Parathyroid adenoma (tissue), 2 donors: ENCODE results near the gene ABCC4.

Experiments
- H2AFZ ChIP-seq: fragments of 300-600 bp; sonication (generic); one replicate; pipeline ENCODE4 v1.7.0; 2017; ENCODE audit warnings: antibody characterized with exemption, mild to moderate bottlenecking
- H3K27ac ChIP-seq: fragments of 300-600 bp; sonication (generic); one replicate; pipeline ENCODE4 v1.7.0; 2017
- H3K27me3 ChIP-seq: fragments of 300-600 bp; sonication (generic); one replicate; pipeline ENCODE4 v1.7.0; 2017; ENCODE audit warnings: low read length; ENCODE audit not compliant: control insufficient read depth, insufficient read depth
- H3K36me3 ChIP-seq: fragments of 300-600 bp; sonication (generic); one replicate; pipeline ENCODE4 v1.7.0; 2017; ENCODE audit warnings: low read length; ENCODE audit not compliant: control insufficient read depth, insufficient read depth
- H3K4me1 ChIP-seq: fragments of 300-600 bp; sonication (generic); one replicate; pipeline ENCODE4 v1.7.0; 2017; ENCODE audit warnings: control low read depth
- H3K4me2 ChIP-seq: fragments of 300-600 bp; sonication (generic); one replicate; pipeline ENCODE4 v1.7.0; 2017; ENCODE audit warnings: low read length
- H3K4me3 ChIP-seq: fragments of 300-600 bp; sonication (generic); one replicate; pipeline ENCODE4 v1.7.0; 2017; ENCODE audit warnings: low read depth, low read length
- H3K79me2 ChIP-seq: fragments of 300-600 bp; sonication (generic); one replicate; pipeline ENCODE4 v1.7.0; 2017; ENCODE audit warnings: control low read depth
- H3K9ac ChIP-seq: fragments of 300-600 bp; sonication (generic); one replicate; pipeline ENCODE4 v1.7.0; 2017; ENCODE audit warnings: mild to moderate bottlenecking
- H3K9me3 ChIP-seq: fragments of 300-600 bp; sonication (generic); one replicate; pipeline ENCODE4 v1.7.0; 2017; ENCODE audit warnings: low read length; ENCODE audit not compliant: control insufficient read depth
- TF ChIP-seq, protein P1 (sequence below): fragments of 300-600 bp; sonication (generic); IDR thresholded peaks from one replicate; pipeline ENCODE4 v1.7.0; 2017; ENCODE audit warnings: antibody characterized with exemption, mild to moderate bottlenecking
- donor health status: primary hyperparathyroidism.

Gene ABCC4

DNA sequence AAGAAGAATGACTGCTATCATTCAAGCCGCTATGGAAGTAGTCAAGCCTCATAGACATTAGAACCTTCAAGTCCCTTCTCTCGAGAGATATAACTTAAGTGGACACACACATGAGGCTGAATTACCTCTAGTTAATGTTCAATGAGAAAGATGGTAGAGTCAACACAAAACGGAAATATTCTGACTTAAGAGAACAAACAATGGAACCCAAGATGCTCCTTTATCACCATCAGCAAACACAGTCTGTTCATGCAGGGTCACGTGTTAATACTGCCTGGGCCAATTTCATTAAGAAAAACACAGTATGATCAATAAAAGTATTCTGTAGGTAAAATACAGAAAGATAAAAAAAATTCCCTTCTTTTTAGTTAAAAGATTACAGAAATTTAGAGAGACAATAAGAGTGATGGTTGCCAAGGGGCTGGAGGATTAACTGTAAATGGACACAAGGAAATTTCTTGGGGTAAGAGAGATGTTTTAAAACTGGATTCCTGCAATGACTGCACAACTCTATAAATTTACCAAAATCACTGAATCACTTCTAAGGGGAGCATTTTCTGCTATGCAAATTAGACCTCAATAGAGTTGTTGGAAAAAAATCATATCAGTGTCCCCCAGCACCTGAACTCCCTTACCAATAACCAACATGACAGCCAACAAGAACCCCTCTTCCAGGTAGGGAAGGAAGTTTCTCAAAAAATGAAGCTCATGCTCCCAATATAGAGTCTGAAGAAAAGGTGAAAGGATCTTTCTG lies 256.6 kb downstream of the ABCC4 start:
- no peak overlapping the region for H3K27ac ChIP-seq
- H3K4me3 ChIP-seq: no peak overlapping the region
- H3K4me2 ChIP-seq: no peak overlapping the region
- no peak overlapping the region for H3K9ac ChIP-seq
- no peaks in the 10 kb centered on the region for H3K36me3 ChIP-seq
- no peaks in the 10 kb centered on the region for H3K9me3 ChIP-seq
- TF ChIP-seq, protein P1, sequence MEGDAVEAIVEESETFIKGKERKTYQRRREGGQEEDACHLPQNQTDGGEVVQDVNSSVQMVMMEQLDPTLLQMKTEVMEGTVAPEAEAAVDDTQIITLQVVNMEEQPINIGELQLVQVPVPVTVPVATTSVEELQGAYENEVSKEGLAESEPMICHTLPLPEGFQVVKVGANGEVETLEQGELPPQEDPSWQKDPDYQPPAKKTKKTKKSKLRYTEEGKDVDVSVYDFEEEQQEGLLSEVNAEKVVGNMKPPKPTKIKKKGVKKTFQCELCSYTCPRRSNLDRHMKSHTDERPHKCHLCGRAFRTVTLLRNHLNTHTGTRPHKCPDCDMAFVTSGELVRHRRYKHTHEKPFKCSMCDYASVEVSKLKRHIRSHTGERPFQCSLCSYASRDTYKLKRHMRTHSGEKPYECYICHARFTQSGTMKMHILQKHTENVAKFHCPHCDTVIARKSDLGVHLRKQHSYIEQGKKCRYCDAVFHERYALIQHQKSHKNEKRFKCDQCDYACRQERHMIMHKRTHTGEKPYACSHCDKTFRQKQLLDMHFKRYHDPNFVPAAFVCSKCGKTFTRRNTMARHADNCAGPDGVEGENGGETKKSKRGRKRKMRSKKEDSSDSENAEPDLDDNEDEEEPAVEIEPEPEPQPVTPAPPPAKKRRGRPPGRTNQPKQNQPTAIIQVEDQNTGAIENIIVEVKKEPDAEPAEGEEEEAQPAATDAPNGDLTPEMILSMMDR: no peak
- H3K4me1 ChIP-seq: no peaks in the 10 kb centered on the region
- H2AFZ ChIP-seq: no peak overlapping the region
- H3K79me2 ChIP-seq: no peaks in the 10 kb centered on the region
- H3K27me3 ChIP-seq: no peaks in the 10 kb centered on the region

DNA sequence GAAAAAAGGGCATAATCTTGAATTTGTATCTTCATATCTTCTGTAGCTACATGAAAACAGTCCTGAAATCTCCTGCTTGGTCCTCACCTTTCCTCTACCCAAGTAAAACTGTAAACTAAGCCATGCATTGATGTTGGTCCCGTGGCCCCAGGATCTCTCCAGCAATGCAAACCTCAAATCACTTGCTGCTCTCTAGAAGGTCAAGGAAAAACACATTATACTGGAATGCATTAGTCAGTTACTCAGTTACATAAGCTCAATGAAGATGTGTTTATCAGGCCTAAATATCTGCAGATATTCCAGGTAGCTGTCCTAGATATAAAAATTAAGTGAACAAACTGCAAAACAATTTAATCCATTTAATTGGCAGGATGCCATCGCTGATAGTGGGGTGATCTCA lies 261.8 kb downstream of the ABCC4 start:
- no peak overlapping the region for H3K9ac ChIP-seq
- no peaks in the 10 kb centered on the region for H3K36me3 ChIP-seq
- TF ChIP-seq, protein P1: no peak
- no peak overlapping the region for H3K4me3 ChIP-seq
- no peaks in the 10 kb centered on the region for H3K9me3 ChIP-seq
- H3K4me2 ChIP-seq: no peak overlapping the region
- H3K27ac ChIP-seq: no peak overlapping the region
- H3K79me2 ChIP-seq: no peaks in the 10 kb centered on the region
- no peak overlapping the region for H2AFZ ChIP-seq
- H3K27me3 ChIP-seq: no peaks in the 10 kb centered on the region
- no peaks in the 10 kb centered on the region for H3K4me1 ChIP-seq

DNA sequence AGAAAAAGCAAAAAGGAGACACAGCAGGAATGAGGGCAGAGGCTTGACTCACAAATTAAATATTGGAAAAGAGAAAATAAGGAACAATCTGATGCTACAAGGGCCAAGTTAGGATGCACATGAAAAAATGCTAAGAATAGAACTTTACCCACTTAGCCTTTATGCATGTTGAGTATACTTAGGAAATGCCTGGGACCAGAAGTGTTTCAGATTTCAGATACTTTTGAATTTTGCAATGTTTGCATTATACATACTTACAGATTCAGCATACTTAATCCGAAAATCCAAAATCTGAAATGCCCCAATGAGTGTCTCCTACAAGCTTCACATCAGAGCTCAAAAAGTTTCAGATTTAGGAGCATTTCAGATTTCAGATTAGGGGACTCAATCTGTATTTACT lies 262.3 kb downstream of the ABCC4 start:
- Histone ChIP-seq H3K4me2 (no peak overlapping the region), H3K27ac (no peak overlapping the region), H3K4me1 (no peaks in the 10 kb centered on the region), H3K36me3 (no peaks in the 10 kb centered on the region), H3K9ac (no peak overlapping the region), H3K9me3 (no peaks in the 10 kb centered on the region), H3K4me3 (no peak overlapping the region), H3K27me3 (no peaks in the 10 kb centered on the region), H3K79me2 (no peaks in the 10 kb centered on the region), H2AFZ (no peak overlapping the region)
- TF ChIP-seq, protein P1: no peak

DNA sequence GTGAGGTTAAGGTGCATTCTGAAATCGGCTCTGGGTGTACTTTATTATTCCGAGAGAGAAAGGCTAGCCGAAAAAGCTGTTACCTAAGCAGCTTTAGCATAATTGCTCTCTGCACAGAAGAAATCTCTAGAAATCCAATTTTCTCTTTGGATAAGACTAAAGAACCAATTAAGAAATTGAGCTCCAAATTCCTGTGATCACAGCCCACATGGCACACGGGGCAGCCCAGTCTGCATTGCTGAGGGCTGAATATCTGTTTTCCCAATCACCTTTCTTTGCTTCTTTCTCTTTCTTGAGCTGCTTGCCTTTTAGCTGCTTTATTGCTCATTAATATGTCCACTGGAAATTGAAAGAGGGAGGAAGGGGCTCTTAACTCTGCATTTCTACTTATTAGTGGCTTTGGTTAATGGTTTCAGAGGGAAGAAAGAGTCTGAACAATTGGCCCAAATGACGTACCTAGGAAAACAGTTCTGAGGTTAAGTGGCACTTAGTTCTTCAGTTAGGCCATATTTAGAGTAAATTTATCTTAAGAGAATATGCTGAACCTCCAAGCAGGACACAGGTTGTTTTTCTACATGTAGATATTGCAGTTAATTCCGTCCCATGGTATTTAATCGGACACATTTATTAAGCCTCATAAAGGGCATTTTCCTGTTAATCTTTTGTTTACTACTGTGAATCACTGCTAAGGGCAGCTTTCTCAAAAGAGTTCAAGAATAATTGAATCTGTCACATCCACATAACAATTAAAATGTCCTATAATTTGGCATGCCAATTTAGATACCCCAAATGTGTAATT lies 265.7 kb downstream of the ABCC4 start:
- Histone ChIP-seq H2AFZ (no peak overlapping the region), H3K9me3 (no peaks in the 10 kb centered on the region), H3K27ac (no peak overlapping the region), H3K4me2 (no peak overlapping the region), H3K27me3 (no peaks in the 10 kb centered on the region), H3K9ac (no peak overlapping the region), H3K4me3 (no peak overlapping the region), H3K4me1 (no peaks in the 10 kb centered on the region), H3K79me2 (no peaks in the 10 kb centered on the region), H3K36me3 (no peaks in the 10 kb centered on the region)
- TF ChIP-seq, protein P1: no peak
